IMR-90 (cell line): ENCODE results near the gene STX8. TPM values are rescaled to one million over a fixed set of nuclear protein-coding genes. Genes with fewer than 3 reads are reported as not detected.

ENCODE experiments used
- ATAC-seq: fragments of 200-7000 bp; cut with Tn5 transposase; 2 replicates; pipeline ENCODE4 v1.9.1; 2020; ENCODE audit warnings: low read depth, mild to moderate bottlenecking, moderate library complexity
- BruUV-seq: library from RNA; stranded (reverse); fragments of 400-500 nt; replicated peaks from 2 replicates; lab custom pipeline; 2021; lab: Mats Ljungman, UMichigan
- CTCF ChIA-PET: fragments of 300-600 bp; formaldehyde crosslinking; extraction: SDS; loops from one replicate; lab custom pipeline; 2021; ENCODE audit warnings: antibody characterized with exemption; lab: Yijun Ruan, JAX
- POLR2A ChIA-PET: fragments of 300-600 bp; sonication (Branson Sonifier 250); formaldehyde crosslinking; loops from one replicate; lab custom pipeline; 2022; ENCODE audit warnings: antibody characterized with exemption; ENCODE audit not compliant: unreplicated experiment; lab: Charles Lee
- DNase-seq: peaks from one replicate; pipeline ENCODE4 v3.0.0; 2013
- H2AFZ ChIP-seq: replicated peaks from 2 replicates; pipeline ENCODE3; 2013; ENCODE audit warnings: low read length, mild to moderate bottlenecking; ENCODE audit not compliant: poor library complexity
- H2AK5ac ChIP-seq: 2 replicates; pipeline ENCODE4 v1.6.1; 2013; ENCODE audit warnings: low read depth, low read length, inconsistent platforms
- H2AK9ac ChIP-seq: replicated peaks from 2 replicates; pipeline ENCODE3; 2013; ENCODE audit warnings: mild to moderate bottlenecking, low read depth, low read length, moderate library complexity; ENCODE audit not compliant: poor library complexity
- H2BK120ac ChIP-seq: 2 replicates; pipeline ENCODE4 v1.6.1; 2013; ENCODE audit warnings: low read depth, low read length, inconsistent platforms
- H2BK15ac ChIP-seq: 3 replicates; pipeline ENCODE4 v1.6.1; 2013; ENCODE audit warnings: low read depth, low read length, inconsistent platforms
- H2BK20ac ChIP-seq: 2 replicates; pipeline ENCODE4 v1.6.1; 2013; ENCODE audit warnings: low read depth, mild to moderate bottlenecking, inconsistent platforms, low read length, moderate library complexity
- H2BK5ac ChIP-seq: 2 replicates; pipeline ENCODE4 v1.6.1; 2013; ENCODE audit warnings: mild to moderate bottlenecking, low read depth, low read length, inconsistent platforms; ENCODE audit not compliant: poor library complexity, severe bottlenecking
- H3K14ac ChIP-seq: replicated peaks from 2 replicates; pipeline ENCODE4 v1.6.1; 2013; ENCODE audit warnings: low read depth, low read length, inconsistent platforms
- H3K18ac ChIP-seq: 2 replicates; pipeline ENCODE4 v1.6.1; 2013; ENCODE audit warnings: low read depth, low read length, control low read depth
- H3K23ac ChIP-seq: 2 replicates; pipeline ENCODE4 v1.6.1; 2013; ENCODE audit warnings: low read depth, low read length, inconsistent platforms
- H3K27ac ChIP-seq: 2 replicates; pipeline ENCODE4 v1.5.1; 2013; ENCODE audit warnings: mild to moderate bottlenecking, control low read depth, low read length; ENCODE audit not compliant: insufficient read depth
- H3K27me3 ChIP-seq: 2 replicates; pipeline ENCODE4 v1.6.1; 2013; ENCODE audit warnings: low read length; ENCODE audit not compliant: control insufficient read depth, insufficient read depth
- H3K36me3 ChIP-seq: 2 replicates; pipeline ENCODE4 v1.6.1; 2013; ENCODE audit warnings: low read length, mixed read lengths; ENCODE audit not compliant: control insufficient read depth, insufficient read depth
- H3K4ac ChIP-seq: 2 replicates; pipeline ENCODE4 v1.6.1; 2013; ENCODE audit warnings: low read depth, low read length, inconsistent platforms
- H3K4me1 ChIP-seq: 2 replicates; pipeline ENCODE4 v1.6.1; 2013; ENCODE audit warnings: low read length, mixed read lengths; ENCODE audit not compliant: control insufficient read depth, insufficient read depth
- H3K4me2 ChIP-seq: 2 replicates; pipeline ENCODE4 v1.6.1; 2013; ENCODE audit warnings: low read depth, mild to moderate bottlenecking, control low read depth, low read length, moderate library complexity
- H3K4me3 ChIP-seq: 2 replicates; pipeline ENCODE4 v1.5.1; 2013; ENCODE audit warnings: low read depth, mild to moderate bottlenecking, control low read depth, low read length, moderate library complexity; ENCODE audit not compliant: insufficient read depth
- H3K56ac ChIP-seq: 2 replicates; pipeline ENCODE4 v1.6.1; 2013; ENCODE audit warnings: low read length, inconsistent platforms; ENCODE audit not compliant: insufficient read depth; ENCODE audit errors: extremely low read depth
- H3K79me1 ChIP-seq, 2 experiments: 2 replicates each; pipeline ENCODE4 v1.6.1; 2013; ENCODE audit warnings: low read length in 2 of 2, inconsistent platforms in 1 of 2, low read depth in 1 of 2
- H3K9ac ChIP-seq: 2 replicates; pipeline ENCODE4 v1.6.1; 2013; ENCODE audit warnings: low read depth, low read length, control low read depth
- H3K9me1 ChIP-seq: 2 replicates; pipeline ENCODE4 v1.6.1; 2013; ENCODE audit warnings: low read length, inconsistent platforms; ENCODE audit not compliant: insufficient read depth
- H3K9me3 ChIP-seq: 2 replicates; pipeline ENCODE4 v1.6.1; 2013; ENCODE audit warnings: low read length; ENCODE audit not compliant: control insufficient read depth, insufficient read depth
- H4K20me1 ChIP-seq: 2 replicates; pipeline ENCODE4 v1.6.1; 2013; ENCODE audit warnings: low read length, inconsistent platforms; ENCODE audit not compliant: insufficient read depth
- H4K5ac ChIP-seq: 2 replicates; pipeline ENCODE4 v1.6.1; 2013; ENCODE audit warnings: mild to moderate bottlenecking, low read depth, low read length, control low read depth
- H4K8ac ChIP-seq, 2 experiments: 2 replicates each; pipeline ENCODE4 v1.6.1; 2013; ENCODE audit warnings: low read depth in 2 of 2, low read length in 2 of 2, control low read depth in 1 of 2, inconsistent platforms in 1 of 2
- H4K91ac ChIP-seq: 2 replicates; pipeline ENCODE4 v1.6.1; 2013; ENCODE audit warnings: low read depth, low read length, inconsistent platforms; ENCODE audit not compliant: insufficient read depth
- BHLHE40 ChIP-seq: fragments of 150-350 bp; IDR thresholded peaks from 2 replicates; pipeline ENCODE4 v1.6.1; 2016; ENCODE audit warnings: mild to moderate bottlenecking, low read depth, low read length
- CEBPB ChIP-seq: IDR thresholded peaks from 2 replicates; pipeline ENCODE4 v1.6.1; 2012; ENCODE audit warnings: low read depth, low read length, improper control_type of control experiment
- CHD1 ChIP-seq: IDR thresholded peaks from 2 replicates; pipeline ENCODE4 v1.6.1; 2012; ENCODE audit warnings: low read depth, low read length, improper control_type of control experiment
- CTCF ChIP-seq: conservative IDR thresholded peaks from 2 replicates; pipeline ENCODE4 v1.5.1; 2012; ENCODE audit warnings: mild to moderate bottlenecking, low read depth, low read length, improper control_type of control experiment
- ELK1 ChIP-seq: fragments of 150-350 bp; IDR thresholded peaks from 2 replicates; pipeline ENCODE4 v1.6.1; 2016; ENCODE audit warnings: low read depth, mild to moderate bottlenecking, low read length, moderate library complexity, borderline replicate concordance
- FOS ChIP-seq: fragments of 150-350 bp; IDR thresholded peaks from 2 replicates; pipeline ENCODE4 v1.6.1; 2016; ENCODE audit warnings: low read depth, low read length
- MAFK ChIP-seq: IDR thresholded peaks from 2 replicates; pipeline ENCODE4 v1.6.1; 2012; ENCODE audit warnings: low read depth, low read length, improper control_type of control experiment
- MAZ ChIP-seq: IDR thresholded peaks from 2 replicates; pipeline ENCODE4 v1.6.1; 2012; ENCODE audit warnings: low read depth, mild to moderate bottlenecking, low read length, improper control_type of control experiment, moderate library complexity, borderline replicate concordance
- POLR2A ChIP-seq: IDR thresholded peaks from 2 replicates; pipeline ENCODE4 v1.6.1; 2012; ENCODE audit warnings: mild to moderate bottlenecking, low read depth, low read length
- RAD21 ChIP-seq: IDR thresholded peaks from 2 replicates; pipeline ENCODE4 v1.6.1; 2012; ENCODE audit warnings: low read length, improper control_type of control experiment
- RCOR1 ChIP-seq: IDR thresholded peaks from 2 replicates; pipeline ENCODE4 v1.6.1; 2012; ENCODE audit warnings: mild to moderate bottlenecking, low read length, improper control_type of control experiment; ENCODE audit not compliant: insufficient replicate concordance
- RFX5 ChIP-seq: IDR thresholded peaks from 2 replicates; pipeline ENCODE4 v1.8.0; 2012; ENCODE audit warnings: low read depth, mild to moderate bottlenecking, low read length, moderate library complexity
- WGBS, 2 experiments: methylation state at CpG; one replicate each; pipeline versions ENCODE4 v1.1.5 to v1.1.7; 2013; ENCODE audit warnings: missing lambda C conversion rate in 2 of 2; ENCODE audit not compliant: insufficient read length in 1 of 2; ENCODE audit errors: extremely low coverage in 2 of 2; 5-methylcytosine and 5-hydroxymethylcytosine counted together
- dilution Hi-C: fragments of 300-500 bp; cut with HindIII; formaldehyde crosslinking; loops from one replicate; pipeline ENCODE4 v1.14.3; 2018; ENCODE audit warnings: low sequenced_read_pairs; ENCODE audit not compliant: unreplicated experiment
- in situ Hi-C: fragments of 300-500 bp; cut with MboI; formaldehyde crosslinking; loops from 3 replicates; pipeline ENCODE4 v1.14.3; 2019; ENCODE audit warnings: low sequenced_read_pairs, inconsistent platforms, mixed read lengths
- intact Hi-C: fragments of 100-400 bp; cut with micrococcal nuclease; formaldehyde crosslinking; loops from 2 replicates; pipeline ENCODE4 v1.10.0; 2022
- polyA plus RNA-seq, 3 experiments: library from polyadenylated mRNA; depleted of rRNA; stranded (reverse); fragments of >200 nt; gene quantifications; 2 replicates each; pipeline ENCODE4 v1.2.3, GENCODE V29; 2012; ENCODE audit warnings: low replicate concordance in 1 of 3
- total RNA-seq: library from RNA; depleted of rRNA; stranded (reverse); fragments of >200 nt; gene quantifications from 2 replicates; pipeline ENCODE4 v1.2.3, GENCODE V29; 2012
- TF ChIP-seq, protein P1 (sequence below): fragments of 150-350 bp; IDR thresholded peaks from 2 replicates; pipeline ENCODE4 v1.6.1; 2017; ENCODE audit warnings: mild to moderate bottlenecking, antibody characterized with exemption, low read length, low read depth

STX8 gene
- total and polyA plus RNA-seq, 2 of the 4 experiments (the other 2 are of a cell fraction): 26.5 to 47.0 TPM

DNA sequence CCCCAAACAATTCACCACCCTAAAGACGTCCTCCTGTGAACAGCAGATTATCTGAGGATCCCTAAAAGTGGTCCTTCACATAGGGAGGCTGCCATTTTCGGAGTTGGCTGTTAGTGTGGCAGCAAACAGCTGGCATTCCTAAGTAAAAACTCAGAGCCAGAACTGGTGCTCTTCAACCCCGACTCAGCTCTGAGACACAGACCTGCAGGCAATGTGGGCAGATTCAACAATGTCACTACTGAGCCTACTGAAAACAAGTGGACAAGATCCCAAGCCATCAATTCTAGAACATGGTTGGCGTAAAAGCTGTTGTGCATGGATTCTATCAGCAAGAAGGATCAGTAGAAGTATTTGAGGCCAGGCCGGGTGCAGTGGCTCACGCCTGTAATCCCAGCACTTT lies 307.1 kb downstream of the STX8 start:
- no peaks in the 10 kb centered on the region for H3K9me3 ChIP-seq
- H3K9me1 ChIP-seq: no peaks in the 10 kb centered on the region
- H3K4me1 ChIP-seq: peaks cover 2% of the 10 kb centered on the region; the same call in 1 of the 2 replicates
- no peak overlapping the region for H3K4me3 ChIP-seq
- H2BK20ac ChIP-seq: no peak overlapping the region
- no peak overlapping the region for H3K56ac ChIP-seq
- H3K9ac ChIP-seq: no peak overlapping the region
- H4K5ac ChIP-seq: no peak overlapping the region
- no peak overlapping the region for H3K14ac ChIP-seq
- no TSS peak for BruUV-seq
- H3K4ac ChIP-seq: no peak overlapping the region
- no peak overlapping the region for H3K23ac ChIP-seq
- H4K8ac ChIP-seq: no peak overlapping the region
- H3K27me3 ChIP-seq: no peaks in the 10 kb centered on the region
- TF ChIP-seq ELK1: no peak
- no peak for TF ChIP-seq RAD21
- no peak for TF ChIP-seq RFX5
- no peak for TF ChIP-seq MAFK
- TF ChIP-seq, protein P1, sequence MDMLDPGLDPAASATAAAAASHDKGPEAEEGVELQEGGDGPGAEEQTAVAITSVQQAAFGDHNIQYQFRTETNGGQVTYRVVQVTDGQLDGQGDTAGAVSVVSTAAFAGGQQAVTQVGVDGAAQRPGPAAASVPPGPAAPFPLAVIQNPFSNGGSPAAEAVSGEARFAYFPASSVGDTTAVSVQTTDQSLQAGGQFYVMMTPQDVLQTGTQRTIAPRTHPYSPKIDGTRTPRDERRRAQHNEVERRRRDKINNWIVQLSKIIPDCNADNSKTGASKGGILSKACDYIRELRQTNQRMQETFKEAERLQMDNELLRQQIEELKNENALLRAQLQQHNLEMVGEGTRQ: no peak
- no peak for TF ChIP-seq CEBPB
- no peak for TF ChIP-seq CHD1
- TF ChIP-seq FOS: no peak
- no peak for TF ChIP-seq CTCF
- TF ChIP-seq BHLHE40: no peak
- no peak for TF ChIP-seq MAZ
- no peak for TF ChIP-seq POLR2A
- TF ChIP-seq RCOR1: no peak
- no peak overlapping the region for H2AK5ac ChIP-seq
- no peaks in the 10 kb centered on the region for H4K20me1 ChIP-seq
- no peaks in the 10 kb centered on the region for H3K36me3 ChIP-seq
- no peak overlapping the region for H3K4me2 ChIP-seq
- H3K18ac ChIP-seq: no peak overlapping the region
- ChIA-PET CTCF (interaction anchor here (0.6 kb wide), 1 partner anchor 239 kb away, joined by 5 read pairs; no protein-coding TSS in a partner anchor), POLR2A (no interaction called here)
- no peak overlapping the region for H2BK120ac ChIP-seq
- H2AFZ ChIP-seq: no peak overlapping the region
- no peak overlapping the region for H3K27ac ChIP-seq
- DNase-seq: peak; percentile 24
- dilution Hi-C loops: no loop called here
- intact Hi-C loops: no loop called here
- H2AK9ac ChIP-seq: no peak overlapping the region
- WGBS, 2 experiments: 90% methylated on average over 2 of the region's 6 CpGs; no CpG with 5 or more reads in 1 of the 2 experiments
- no peaks in the 10 kb centered on the region for H3K79me1 ChIP-seq
- no peak overlapping the region for H4K91ac ChIP-seq
- no peak overlapping the region for H2BK15ac ChIP-seq
- H2BK5ac ChIP-seq: no peak overlapping the region
- ATAC-seq: peak; percentile 68
- in situ Hi-C loops: no loop called here
